Transverse colon (tissue), 4 donors: Measurements from ENCODE around the gene PMPCA. TPM values are rescaled to one million over a fixed set of nuclear protein-coding genes. Genes with fewer than 3 reads are reported as not detected.

ENCODE experiments used
- DNase-seq: peaks from one replicate; pipeline ENCODE4 v3.0.0-alpha.2; 2019
- H3K27ac ChIP-seq, 4 donors: fragments of 200-600 bp; sonication (generic); 2 replicates each; pipeline ENCODE4 v1.5.1; 2016 to 2018; ENCODE audit warnings: inconsistent platforms in 4 of 4
- H3K27me3 ChIP-seq: fragments of 200-600 bp; sonication (generic); 2 replicates; pipeline ENCODE4 v1.5.1; 2017; ENCODE audit warnings: inconsistent platforms
- H3K36me3 ChIP-seq, 4 donors: fragments of 200-600 bp; sonication (generic); 2 replicates each; pipeline ENCODE4 v1.5.1; 2017 to 2019; ENCODE audit warnings: inconsistent platforms in 4 of 4
- H3K4me1 ChIP-seq, 4 donors: fragments of 200-600 bp; sonication (generic); 2 replicates each; pipeline ENCODE4 v1.5.1; 2017 to 2020; ENCODE audit warnings: inconsistent platforms in 4 of 4
- H3K4me3 ChIP-seq, 4 donors: fragments of 200-600 bp; sonication (generic); 1 replicate in 1 of 4; 2 replicates in 3 of 4; pipeline versions ENCODE4 v1.5.1 to v1.6.1; 2017 to 2019; ENCODE audit warnings: inconsistent platforms in 4 of 4
- H3K9me3 ChIP-seq, 2 donors: fragments of 200-600 bp; sonication (generic); 2 replicates each; pipeline ENCODE4 v1.5.1; 2017 to 2019; ENCODE audit warnings: inconsistent platforms in 2 of 2
- CTCF ChIP-seq, 5 experiments: fragments of 200-600 bp in 3 of 5; fragments of 450-650 bp in 2 of 5; sonication (generic) in 3 of 5; IDR thresholded peaks; 1 replicate in 2 of 5; 2 replicates in 3 of 5; pipeline ENCODE4 v1.5.1; 2016 to 2017; ENCODE audit warnings: antibody characterized with exemption in 5 of 5, inconsistent platforms in 3 of 5, mild to moderate bottlenecking in 2 of 5, moderate library complexity in 1 of 5
- EP300 ChIP-seq: sonication (generic); formaldehyde crosslinking; IDR thresholded peaks from one replicate; pipeline ENCODE4 v1.6.1; 2017; ENCODE audit warnings: antibody characterized with exemption, low read depth
- POLR2A ChIP-seq: fragments of 450-650 bp; IDR thresholded peaks from one replicate; pipeline ENCODE4 v1.6.1; 2016; ENCODE audit warnings: antibody characterized with exemption, mild to moderate bottlenecking, moderate library complexity
- POLR2AphosphoS5 ChIP-seq, 3 donors: sonication (generic); formaldehyde crosslinking; IDR thresholded peaks; one replicate each; pipeline ENCODE4 v1.6.1; 2016; ENCODE audit warnings: antibody characterized with exemption in 3 of 3
- WGBS, 2 donors: methylation state at CpG; one replicate each; pipeline ENCODE4 v1.1.5; 2018; ENCODE audit warnings: low coverage in 1 of 2; 5-methylcytosine and 5-hydroxymethylcytosine counted together
- in situ Hi-C, 4 donors: fragments of 200-750 bp; cut with MboI; loops; one replicate each; pipeline versions ENCODE4 v1.15.0 to v1.15.1; 2017; ENCODE audit warnings: low sequenced_read_pairs in 3 of 4, low pct_ligation_motif_present in 1 of 4, low pct_unique_long_range_greater_than_20kb in 1 of 4
- intact Hi-C: fragments of 100-400 bp; cut with DNase I; formaldehyde crosslinking; loops from one replicate; pipeline ENCODE4 v1.15.1; 2023; ENCODE audit warnings: low total_unique reads
- total RNA-seq, 4 donors: library from RNA; depleted of rRNA; stranded (reverse); fragments of >200 nt; gene quantifications; one replicate each; pipeline ENCODE4 v1.1.0, GENCODE V29; 2016

The PMPCA gene
- total RNA-seq, 4 donors from 2014 or later: 24.3 to 61.3 (median 45.8) TPM

GRCh38 chr9:136431782-136432350, 21.4 kb downstream of the PMPCA start:
- DNase-seq: no peak
- TF ChIP-seq POLR2AphosphoS5 (IDR thresholded peaks at IDR 0.05) (no peak), CTCF (IDR thresholded peaks at IDR 0.05) (no peak), EP300 (no peak), POLR2A (no peak)
- in situ Hi-C loops (no loop called here), intact Hi-C loops (no loop called here)
- Histone ChIP-seq H3K9me3 (no peaks in the 10 kb centered on the region), H3K27ac (no peak overlapping the region), H3K27me3 (no peaks in the 10 kb centered on the region), H3K36me3 (no peaks in the 10 kb centered on the region), H3K4me1 (peaks cover 0 to 5% (median 1%) of the 10 kb centered on the region in 4 donors), H3K4me3 (no peak overlapping the region)
- WGBS, 2 donors: 97% methylated on average over 29 of the region's 36 CpGs; no CpG with 5 or more reads in 1 of the 2 donors

- DNase-seq: no peak
- no peak for TF ChIP-seq CTCF (IDR thresholded peaks at IDR 0.05)
- TF ChIP-seq POLR2AphosphoS5 (IDR thresholded peaks at IDR 0.05): no peak
- TF ChIP-seq EP300: no peak
- TF ChIP-seq POLR2A: no peak
- Histone ChIP-seq H3K36me3 (no peaks in the 10 kb centered on the region), H3K4me3 (no peak overlapping the region), H3K9me3 (no peaks in the 10 kb centered on the region), H3K27ac (no peak overlapping the region), H3K4me1 (peaks cover 5 to 12% (median 8%) of the 10 kb centered on the region in 4 donors), H3K27me3 (no peaks in the 10 kb centered on the region)
- intact Hi-C loops (no loop called here), in situ Hi-C loops (no loop called here)
- 93 to 97% methylated on average over 3 to 26 of the region's 26 CpGs for WGBS, 2 donors
Observed at GRCh38 chr9:136432591-136432990, 22.1 kb downstream of the PMPCA start.

- Histone ChIP-seq H3K27me3 (no peaks in the 10 kb centered on the region), H3K4me3 (no peak overlapping the region), H3K4me1 (peaks cover 11 to 18% (median 14%) of the 10 kb centered on the region in 4 donors), H3K36me3 (no peaks in the 10 kb centered on the region), H3K9me3 (no peaks in the 10 kb centered on the region), H3K27ac (no peak overlapping the region)
- no peak for DNase-seq
- TF ChIP-seq EP300: no peak
- no peak for TF ChIP-seq CTCF (IDR thresholded peaks at IDR 0.05)
- TF ChIP-seq POLR2A: no peak
- TF ChIP-seq POLR2AphosphoS5 (IDR thresholded peaks at IDR 0.05): no peak
- 91% methylated on average over 36 of the region's 36 CpGs; no CpG with 5 or more reads in 1 of the 2 donors for WGBS, 2 donors
- in situ Hi-C loops: no loop called here
- intact Hi-C loops: no loop called here
Observed at GRCh38 chr9:136433043-136433715, 22.7 kb downstream of the PMPCA start.

- Histone ChIP-seq H3K4me3 (no peak overlapping the region), H3K36me3 (no peaks in the 10 kb centered on the region), H3K9me3 (no peaks in the 10 kb centered on the region), H3K27me3 (no peaks in the 10 kb centered on the region), H3K4me1 (peaks cover 16 to 26% (median 21%) of the 10 kb centered on the region in 4 donors), H3K27ac (no peak overlapping the region)
- in situ Hi-C loops (no loop called here), intact Hi-C loops (no loop called here)
- 92% methylated on average over 37 of the region's 37 CpGs; no CpG with 5 or more reads in 1 of the 2 donors for WGBS, 2 donors
- no peak for DNase-seq
- TF ChIP-seq CTCF (IDR thresholded peaks at IDR 0.05) (no peak), POLR2AphosphoS5 (IDR thresholded peaks at IDR 0.05) (no peak), POLR2A (no peak), EP300 (no peak)
Observed at GRCh38 chr9:136433849-136434579, 23.6 kb downstream of the PMPCA start.
